GM12875 (cell line): ENCODE data around the gene PABPN1L.

Experiments
- H3K4me3 ChIP-seq: one replicate; pipeline ENCODE4 v1.5.1; 2011; ENCODE audit warnings: low read depth, low read length, control low read depth
- TF ChIP-seq, protein P1 (sequence below): IDR thresholded peaks from 2 replicates; pipeline ENCODE4 v1.5.1; 2011; ENCODE audit warnings: low read depth, mild to moderate bottlenecking, control low read depth, inconsistent platforms, low read length, moderate library complexity, borderline replicate concordance; ENCODE audit not compliant: insufficient read depth

PABPN1L gene

GRCh38 chr16:88857728-88858339 lies 8.6 kb downstream of the PABPN1L start:
- peak overlapping the region; percentile 97 for H3K4me3 ChIP-seq
- TF ChIP-seq, protein P1, sequence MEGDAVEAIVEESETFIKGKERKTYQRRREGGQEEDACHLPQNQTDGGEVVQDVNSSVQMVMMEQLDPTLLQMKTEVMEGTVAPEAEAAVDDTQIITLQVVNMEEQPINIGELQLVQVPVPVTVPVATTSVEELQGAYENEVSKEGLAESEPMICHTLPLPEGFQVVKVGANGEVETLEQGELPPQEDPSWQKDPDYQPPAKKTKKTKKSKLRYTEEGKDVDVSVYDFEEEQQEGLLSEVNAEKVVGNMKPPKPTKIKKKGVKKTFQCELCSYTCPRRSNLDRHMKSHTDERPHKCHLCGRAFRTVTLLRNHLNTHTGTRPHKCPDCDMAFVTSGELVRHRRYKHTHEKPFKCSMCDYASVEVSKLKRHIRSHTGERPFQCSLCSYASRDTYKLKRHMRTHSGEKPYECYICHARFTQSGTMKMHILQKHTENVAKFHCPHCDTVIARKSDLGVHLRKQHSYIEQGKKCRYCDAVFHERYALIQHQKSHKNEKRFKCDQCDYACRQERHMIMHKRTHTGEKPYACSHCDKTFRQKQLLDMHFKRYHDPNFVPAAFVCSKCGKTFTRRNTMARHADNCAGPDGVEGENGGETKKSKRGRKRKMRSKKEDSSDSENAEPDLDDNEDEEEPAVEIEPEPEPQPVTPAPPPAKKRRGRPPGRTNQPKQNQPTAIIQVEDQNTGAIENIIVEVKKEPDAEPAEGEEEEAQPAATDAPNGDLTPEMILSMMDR: peak; percentile 81

- TF ChIP-seq, protein P1: no peak
- H3K4me3 ChIP-seq: peak within 1 kb of the TSS; percentile 97
Measured at GRCh38 chr16:88856828-88857727, 9.4 kb downstream of the PABPN1L start, which contains the start of the genes GALNS and TRAPPC2L. GALNS (minus strand) TSS chr16:88856947; CDS start chr16:88856877, 70 bp downstream. TRAPPC2L (plus strand) TSS chr16:88857127; CDS start chr16:88857151, 24 bp downstream.

DNA sequence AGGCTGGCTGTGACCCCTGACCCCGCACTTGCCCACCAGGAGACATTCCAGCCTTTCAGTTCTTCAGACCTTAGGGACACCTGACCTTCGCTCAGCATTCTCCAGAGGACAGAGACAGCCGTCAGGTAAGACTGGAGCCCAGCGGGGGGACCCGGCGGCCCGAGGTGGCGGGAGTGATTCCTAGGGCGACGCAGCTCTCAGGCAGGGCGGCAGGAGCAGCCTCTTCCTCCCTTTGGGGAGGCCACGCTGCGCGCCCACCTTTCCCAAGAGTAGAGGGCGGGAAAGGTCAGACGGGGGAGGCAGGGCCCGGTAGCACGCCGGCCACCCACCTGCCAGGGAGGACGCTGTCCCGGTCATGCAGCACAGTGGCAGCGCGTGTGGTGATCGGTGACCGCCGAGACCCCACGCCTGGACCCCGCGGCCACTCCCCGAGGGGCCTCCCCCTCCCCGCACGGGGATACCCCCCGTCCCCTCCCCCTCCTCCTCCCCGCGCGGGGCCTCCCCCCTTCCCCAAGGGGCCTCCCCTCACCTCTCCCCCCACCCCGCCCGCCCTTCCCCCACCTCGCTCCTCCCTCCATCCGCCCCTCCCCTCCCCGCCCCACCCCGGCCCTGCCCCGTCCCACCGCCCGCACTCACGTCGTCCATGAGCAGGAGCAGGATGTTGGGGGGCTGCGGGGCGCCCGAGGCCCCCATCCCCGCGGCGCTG lies 10.2 kb downstream of the PABPN1L start:
- H3K4me3 ChIP-seq: peak overlapping the region; percentile 97
- TF ChIP-seq, protein P1: no peak

- H3K4me3 ChIP-seq: no peak overlapping the region
Measured at GRCh38 chr16:88855736-88856121, 10.7 kb downstream of the PABPN1L start.

DNA sequence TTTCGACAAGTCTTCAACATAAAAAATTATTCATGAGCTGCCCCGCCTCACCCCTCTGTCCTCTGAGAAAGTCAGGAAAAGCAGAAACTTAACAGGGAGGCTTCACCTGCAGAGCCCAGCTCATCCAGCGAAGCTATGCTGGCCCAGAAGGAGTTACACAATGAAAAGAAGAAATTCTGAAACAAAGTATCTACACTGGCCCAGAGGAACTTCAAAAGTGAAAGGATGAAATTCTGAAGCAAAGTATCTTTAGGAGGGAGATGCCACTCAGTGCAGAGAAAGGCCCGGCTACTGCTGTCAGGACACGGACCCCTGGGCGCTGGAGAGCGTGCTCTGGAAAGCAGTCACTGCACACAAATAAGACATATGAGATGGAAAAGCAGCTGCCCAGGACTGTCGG lies 11.3 kb downstream of the PABPN1L start:
- TF ChIP-seq, protein P1: no peak
- no peak overlapping the region for H3K4me3 ChIP-seq

More at GRCh38 chr16:88855736-88856121, 10.7 kb downstream of the PABPN1L start:
- TF ChIP-seq, protein P1: no peak

DNA sequence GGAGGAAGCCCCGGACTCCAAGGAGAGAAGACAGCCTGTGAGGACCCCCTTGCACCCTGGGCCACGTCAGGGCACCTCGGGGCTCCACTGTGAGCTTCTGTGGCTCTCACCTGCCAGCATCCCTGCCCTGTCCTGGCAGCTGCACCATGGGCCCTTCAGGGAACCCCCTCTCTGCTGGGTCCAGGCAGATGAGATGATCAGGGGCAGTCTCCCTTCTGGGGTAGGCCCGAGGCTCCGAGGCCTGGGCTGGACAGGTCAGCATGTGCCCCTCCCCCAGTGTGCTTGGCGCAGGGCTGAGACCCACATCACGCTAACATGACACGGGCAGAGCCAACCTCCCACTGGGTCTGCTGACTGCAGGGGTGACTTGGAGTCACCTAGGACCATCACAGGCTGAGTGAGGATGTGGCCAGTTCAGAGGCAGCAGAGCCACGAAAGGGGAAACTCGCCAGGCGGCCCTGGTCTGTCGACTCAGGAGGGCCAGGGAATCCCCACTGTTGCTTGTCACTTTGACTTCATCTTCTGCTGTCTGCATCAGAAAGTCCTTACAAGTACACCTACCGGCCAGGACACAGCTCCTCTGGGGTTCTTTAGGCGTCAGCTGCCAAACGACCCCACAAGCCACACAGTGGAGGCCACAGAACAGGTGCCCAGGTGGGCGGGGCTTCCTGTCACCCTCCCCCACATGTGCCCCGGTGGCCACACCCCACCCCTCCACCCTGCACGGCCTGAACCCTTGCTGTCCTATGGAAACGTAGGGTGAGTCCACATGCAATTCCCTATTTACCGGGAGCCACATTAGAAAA lies 12.0 kb downstream of the PABPN1L start:
- TF ChIP-seq, protein P1: no peak
- H3K4me3 ChIP-seq: no peak overlapping the region
